ENCODE measurements around the gene SOCS3. TPM values are rescaled to one million over a fixed set of nuclear protein-coding genes. Genes with fewer than 3 reads are reported as not detected.

SOCS3 gene
- total and polyA plus RNA-seq, 5 donors, result 6.6 to 52.6 (median 12.0) TPM

Other genes with a start within 250 kb of the SOCS3 start
- gene TMC6, start 231.3 kb downstream of the SOCS3 start, total RNA-seq, result 10 to 100 TPM; 27.9 to 45.4 (median 38.2) TPM
- 21.2 TPM for gene TMC6, start 231.3 kb downstream of the SOCS3 start, polyA plus RNA-seq
- 1 to 10 TPM; 2.6 to 3.9 (median 3.0) TPM for gene TMC8, start 229.3 kb downstream of the SOCS3 start, total RNA-seq
- gene TMC8, start 229.3 kb downstream of the SOCS3 start, polyA plus RNA-seq, result 2.4 TPM
- gene C17orf99, start 213.7 kb downstream of the SOCS3 start, total RNA-seq, result not detected
- not detected for gene C17orf99, start 213.7 kb downstream of the SOCS3 start, polyA plus RNA-seq
- 10 to 100 TPM; 81.9 to 92.2 (median 83.9) TPM for gene SYNGR2, start 191.5 kb downstream of the SOCS3 start, total RNA-seq
- 85.8 TPM for gene SYNGR2, start 191.5 kb downstream of the SOCS3 start, polyA plus RNA-seq
- gene TK1, start 173.0 kb downstream of the SOCS3 start, total RNA-seq, result 1 to 10 TPM in 2 of 4 donors, under 1 TPM in 2; 0.51 to 5.2 (median 1.9) TPM
- gene TK1, start 173.0 kb downstream of the SOCS3 start, polyA plus RNA-seq, result 1.2 TPM
- 10 to 100 TPM; 17.5 to 53.3 (median 37.2) TPM for gene AFMID, start 172.7 kb downstream of the SOCS3 start, total RNA-seq
- 30.6 TPM for gene AFMID, start 172.7 kb downstream of the SOCS3 start, polyA plus RNA-seq
- 1 to 10 TPM in 2 of 4 donors, under 1 TPM in 1, not detected in 1; 0.17 to 1.3 (median 1.1) TPM for gene BIRC5, start 145.8 kb downstream of the SOCS3 start, total RNA-seq
- gene BIRC5, start 145.8 kb downstream of the SOCS3 start, polyA plus RNA-seq, result 0.29 TPM
- not detected for gene TMEM235, start 128.4 kb downstream of the SOCS3 start, total RNA-seq
- not detected for gene TMEM235, start 128.4 kb downstream of the SOCS3 start, polyA plus RNA-seq
- 10 to 100 TPM; 20.2 to 22.2 (median 20.8) TPM for gene PGS1, start 18.6 kb upstream of the SOCS3 start, total RNA-seq
- gene PGS1, start 18.6 kb upstream of the SOCS3 start, polyA plus RNA-seq, result 13.9 TPM
- under 1 TPM in 3 of 4 donors, not detected in 1; 0.06 to 0.28 (median 0.20) TPM for gene DNAH17, start 217.3 kb upstream of the SOCS3 start, total RNA-seq
- 0.18 TPM for gene DNAH17, start 217.3 kb upstream of the SOCS3 start, polyA plus RNA-seq

All from right cardiac atrium (tissue), 5 donors.